ENCODE measurements around the gene MRPL41. TPM values are rescaled to one million over a fixed set of nuclear protein-coding genes. Genes with fewer than 3 reads are reported as not detected.
"Not testable (repeated sequence)": the region's sequence is repeated elsewhere in the genome, so short reads cannot be mapped to it uniquely, and the experiment has no call there.

MRPL41 gene
- total RNA-seq, 1 donor from 2014 or later = 20.0 TPM

DNA sequence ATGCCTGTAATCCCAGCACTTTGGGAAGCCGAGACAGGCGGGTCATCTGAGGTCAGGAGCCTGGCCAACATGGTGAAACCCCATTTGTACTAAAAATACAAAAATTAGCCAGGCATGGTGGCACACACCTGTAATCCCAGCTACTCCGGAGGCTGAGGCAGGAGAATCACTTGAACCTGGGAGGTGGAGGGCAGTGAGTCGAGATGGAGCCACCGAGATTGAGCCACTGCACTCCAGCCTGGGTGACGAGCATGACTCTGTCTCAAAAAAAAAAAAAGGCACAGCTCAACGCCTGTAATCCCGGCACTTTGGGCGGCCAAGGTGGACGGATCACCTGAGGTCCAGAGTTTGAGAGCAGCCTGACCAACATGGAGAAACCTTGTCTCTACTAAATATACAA lies 2.0 kb downstream of the MRPL41 start:
- not testable (repeated sequence) for DNase-seq

- DNase-seq = no peak
Observed at GRCh38 chr9:137554349-137554748, 2.7 kb downstream of the MRPL41 start.

DNA sequence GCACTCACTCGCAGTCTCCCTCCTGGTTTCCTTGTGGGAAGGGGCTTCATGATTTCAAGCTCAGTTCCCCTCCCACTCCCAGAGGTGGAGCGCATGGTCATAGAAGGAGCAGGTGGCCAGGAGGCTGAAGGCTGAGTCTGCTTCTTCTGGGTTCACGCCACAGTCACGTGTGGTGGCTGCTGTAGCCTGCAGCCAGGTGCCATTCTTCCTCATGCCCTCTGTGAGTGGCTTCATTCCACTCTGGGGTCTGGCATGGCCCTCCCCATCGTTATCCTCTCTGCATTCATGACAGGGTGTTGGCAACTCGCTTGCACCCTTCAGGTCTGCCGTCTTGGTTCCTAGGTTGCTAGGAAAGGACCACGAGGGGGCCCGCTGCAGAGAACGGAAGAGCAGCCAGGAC lies 3.5 kb downstream of the MRPL41 start:
- no peak for DNase-seq

GRCh38 chr9:137556069-137556838 lies 4.6 kb downstream of the MRPL41 start:
- no peak for DNase-seq

DNA sequence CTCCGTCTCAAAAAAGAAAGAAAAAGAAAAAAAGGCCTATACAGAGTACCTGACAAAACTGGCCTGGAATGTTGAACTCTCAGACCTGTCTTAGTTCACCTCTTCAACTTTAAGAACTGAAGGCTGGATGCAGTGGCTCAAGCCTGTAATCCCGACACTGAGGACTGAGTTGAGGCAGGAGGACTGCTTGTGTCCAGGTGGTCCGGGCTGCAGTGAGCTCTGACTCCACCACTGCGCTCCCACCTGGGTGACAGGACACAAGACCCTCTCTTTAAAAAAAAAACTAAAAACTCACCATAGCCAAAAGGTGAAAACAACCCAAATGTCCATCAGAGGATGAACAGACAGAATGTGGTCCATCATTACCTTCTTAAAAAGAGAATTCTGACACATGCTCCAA lies 6.4 kb downstream of the MRPL41 start:
- DNase-seq = no peak

DNA sequence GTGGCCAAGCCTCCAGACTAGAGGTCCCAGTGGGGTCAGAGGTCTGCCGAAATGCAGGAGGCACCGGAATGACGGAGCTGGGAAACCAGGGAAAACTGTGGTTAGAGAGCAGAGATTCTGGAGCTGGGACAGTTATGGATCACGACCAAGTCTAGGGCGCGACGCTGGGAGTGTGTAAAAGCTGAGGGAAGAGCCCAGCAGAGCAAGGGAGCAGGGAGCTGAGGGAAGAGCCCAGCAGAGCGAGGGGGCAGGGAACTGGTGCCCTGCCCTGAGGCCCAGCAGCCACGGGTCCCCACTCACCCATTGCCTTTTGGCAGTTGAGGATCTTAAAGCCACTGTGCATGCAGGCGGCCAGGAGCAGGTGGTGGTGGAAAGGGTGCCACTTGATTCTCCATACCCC lies 12.5 kb downstream of the MRPL41 start:
- DNase-seq = no peak

DNA sequence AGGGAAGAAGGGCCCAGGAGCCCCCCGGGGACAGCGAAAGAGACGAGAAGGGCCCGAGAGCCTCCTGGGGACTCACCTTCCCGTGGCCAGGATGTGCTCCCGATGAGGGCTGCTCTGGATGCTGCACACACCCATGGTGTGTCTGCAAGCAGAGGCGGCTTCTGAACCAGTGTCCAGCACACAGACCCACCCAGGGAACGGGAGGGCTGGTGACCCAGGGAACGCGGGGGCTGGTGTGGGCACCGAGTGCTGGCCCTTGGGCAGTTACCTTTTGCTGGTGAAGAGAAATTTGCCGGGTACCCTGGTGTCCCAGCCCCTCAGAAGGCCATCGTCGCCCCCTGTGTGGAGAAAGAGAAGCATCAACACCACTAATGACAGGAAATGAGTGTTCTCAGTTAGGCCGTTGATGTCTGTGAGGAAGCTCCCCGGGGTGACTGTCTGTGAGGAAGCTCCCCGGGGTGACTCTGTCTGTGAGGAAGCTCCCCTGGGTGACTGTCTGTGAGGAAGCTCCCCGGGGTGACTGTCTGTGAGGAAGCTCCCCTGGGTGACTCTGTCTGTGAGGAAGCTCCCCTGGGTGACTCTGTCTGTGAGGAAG lies 13.2 kb downstream of the MRPL41 start:
- DNase-seq = no peak

- not testable (repeated sequence) for DNase-seq
Observed at GRCh38 chr9:137568445-137568844, 16.8 kb downstream of the MRPL41 start.

DNA sequence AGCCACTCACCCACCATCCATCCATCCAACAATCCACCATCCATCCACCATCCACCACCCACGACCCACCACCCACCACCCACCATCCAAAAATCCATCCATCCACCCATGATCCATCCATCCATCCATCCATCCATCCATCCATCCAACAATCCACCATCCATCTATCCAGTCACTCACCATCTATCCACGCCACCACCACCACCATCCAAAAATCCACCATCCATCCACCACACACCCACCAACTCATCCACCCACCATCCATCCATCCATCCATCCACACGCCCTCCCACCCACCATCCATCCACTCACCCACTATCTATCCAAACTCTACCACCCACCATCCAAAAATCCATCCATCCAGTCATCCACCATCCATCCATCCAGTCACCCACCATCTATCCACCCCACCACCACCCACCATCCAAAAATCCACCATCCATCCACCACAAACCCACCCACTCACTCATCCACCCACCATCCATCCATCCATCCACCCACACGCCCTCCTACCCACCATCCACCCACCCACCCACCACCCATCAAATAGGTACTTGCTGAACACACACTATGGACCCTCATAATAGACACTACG lies 18.0 kb downstream of the MRPL41 start:
- DNase-seq = no peak

- no peak for DNase-seq
Observed at GRCh38 chr9:137570566-137570965, 18.9 kb downstream of the MRPL41 start.

DNA sequence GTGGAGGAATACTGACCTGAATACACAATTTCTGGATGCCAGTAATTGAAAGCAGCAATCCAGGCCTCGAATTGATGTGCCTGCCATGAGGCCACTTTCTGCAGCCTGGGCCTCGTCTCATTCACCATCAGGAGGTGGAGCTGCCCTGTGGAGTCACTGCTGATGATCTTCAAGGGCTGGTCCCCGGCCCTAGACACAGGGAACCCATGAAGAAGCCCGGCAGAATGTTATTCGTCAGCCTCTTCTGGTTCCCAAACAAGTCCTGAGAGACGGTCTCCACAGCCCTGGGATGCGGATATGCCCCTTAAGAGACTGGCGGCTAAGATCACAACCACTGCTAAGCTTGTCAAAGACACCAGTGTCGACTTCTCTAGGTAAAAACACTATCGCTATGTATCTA lies 22.5 kb downstream of the MRPL41 start:
- no peak for DNase-seq

DNA sequence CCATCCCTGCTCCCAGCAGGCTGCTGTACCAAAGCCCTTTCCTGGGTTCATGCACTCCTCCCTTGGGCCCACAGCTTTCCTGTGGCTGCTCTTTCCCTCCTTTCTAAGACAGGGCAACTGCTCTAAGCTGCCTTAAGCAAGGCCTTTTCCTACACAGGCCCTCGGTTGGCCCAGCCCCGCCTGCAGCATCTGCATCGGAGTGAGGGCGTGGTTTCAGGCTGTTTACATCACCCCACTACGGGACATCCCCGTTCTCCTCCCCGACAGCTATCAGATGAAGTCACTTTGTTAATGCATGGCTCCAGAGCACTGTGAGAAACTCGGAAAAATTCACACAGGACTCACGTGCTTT lies 23.7 kb downstream of the MRPL41 start:
- DNase-seq = no peak

DNA sequence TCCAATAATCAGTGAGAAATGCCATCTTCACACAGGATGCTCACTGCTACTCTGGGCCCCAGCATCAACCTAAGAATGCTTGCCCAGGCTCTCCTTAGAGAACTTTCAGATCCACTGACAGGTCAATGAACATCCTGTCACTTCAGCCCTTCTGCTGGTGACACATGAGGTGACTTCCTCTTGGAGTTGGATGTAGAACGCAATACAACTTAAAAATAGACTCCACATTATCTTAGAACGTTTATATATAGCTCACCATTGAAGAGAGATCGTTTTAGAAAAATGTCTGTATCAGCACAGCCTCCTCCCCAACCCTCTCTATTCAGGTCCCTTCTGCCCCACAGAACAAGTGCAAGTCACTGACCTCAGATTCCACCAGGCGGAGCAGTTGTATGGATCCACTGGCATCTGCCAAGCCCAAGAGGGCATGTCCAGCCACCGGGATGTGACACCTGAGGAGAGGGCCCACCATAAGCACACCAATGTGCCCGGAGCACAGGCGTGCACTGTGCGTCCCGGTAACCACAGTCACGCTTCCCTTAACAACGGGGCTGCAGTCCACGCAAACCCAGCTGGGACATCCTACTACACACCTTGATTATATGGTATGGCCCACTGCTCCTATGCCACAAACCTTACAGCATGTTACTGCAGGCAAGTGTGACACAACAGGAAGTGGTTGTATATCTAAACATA lies 24.2 kb downstream of the MRPL41 start:
- no peak for DNase-seq

- DNase-seq = peak; percentile 90
Observed at GRCh38 chr9:137578518-137579258, 27.0 kb downstream of the MRPL41 start, which contains the start of gene DPH7. Gene DPH7 (minus strand): TSS chr9:137578925. CDS start chr9:137578777, 148 bp downstream.

DNA sequence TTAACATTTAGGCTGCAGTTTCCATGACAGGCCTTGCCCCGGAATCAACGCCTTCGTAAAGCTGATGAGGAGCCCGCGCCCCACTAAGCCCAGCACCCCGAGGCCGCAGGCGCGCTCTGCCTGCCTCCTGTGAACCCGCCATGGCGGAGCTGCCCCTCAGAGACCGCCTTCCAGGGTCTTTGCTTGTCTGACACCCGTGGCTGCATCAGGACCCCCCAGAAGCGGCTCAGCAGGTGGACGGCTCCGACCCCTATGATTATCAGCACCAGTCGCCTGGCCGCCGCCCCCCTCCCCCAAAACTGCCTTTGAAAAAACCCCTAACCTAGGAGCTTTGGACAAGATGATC lies 27.6 kb downstream of the MRPL41 start:
- DNase-seq = no peak

DNA sequence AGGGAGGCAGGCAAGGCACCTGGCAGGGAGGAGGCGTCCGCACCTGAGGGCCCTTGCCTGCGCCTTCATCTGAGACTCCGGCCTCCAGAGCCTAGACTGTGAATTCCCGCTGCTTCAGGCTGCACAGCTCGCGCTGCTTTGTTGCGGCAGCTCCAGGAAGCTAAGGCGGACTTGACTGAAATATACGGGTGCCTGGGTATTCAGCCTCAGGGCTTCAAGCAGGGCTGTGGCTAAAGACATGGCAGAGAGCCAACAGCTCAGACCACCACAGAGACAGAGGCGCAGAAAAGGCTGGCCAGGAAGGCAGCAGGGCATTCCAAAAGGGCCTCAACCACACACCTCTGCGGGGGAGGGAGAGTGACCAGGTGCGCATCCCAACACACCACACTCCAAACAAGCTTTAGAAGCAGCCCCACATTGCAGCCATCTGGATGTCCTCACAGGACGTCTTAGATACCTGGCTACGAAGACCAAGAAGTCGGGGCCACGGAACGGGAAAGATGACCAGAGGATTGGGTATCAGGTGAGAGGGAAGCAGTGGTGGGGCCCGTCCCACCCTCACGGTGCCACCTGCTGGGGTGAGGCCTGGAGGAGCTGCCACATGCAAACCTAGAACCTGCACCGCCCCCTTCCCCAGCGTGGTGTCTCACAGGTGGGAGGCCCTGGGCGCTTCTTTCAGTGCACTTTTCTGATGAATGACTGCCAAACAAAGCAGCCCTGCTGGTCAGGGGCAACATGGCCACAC lies 28.7 kb downstream of the MRPL41 start:
- DNase-seq = no peak

- no peak for DNase-seq
Observed at GRCh38 chr9:137580954-137581322, 29.3 kb downstream of the MRPL41 start.

DNA sequence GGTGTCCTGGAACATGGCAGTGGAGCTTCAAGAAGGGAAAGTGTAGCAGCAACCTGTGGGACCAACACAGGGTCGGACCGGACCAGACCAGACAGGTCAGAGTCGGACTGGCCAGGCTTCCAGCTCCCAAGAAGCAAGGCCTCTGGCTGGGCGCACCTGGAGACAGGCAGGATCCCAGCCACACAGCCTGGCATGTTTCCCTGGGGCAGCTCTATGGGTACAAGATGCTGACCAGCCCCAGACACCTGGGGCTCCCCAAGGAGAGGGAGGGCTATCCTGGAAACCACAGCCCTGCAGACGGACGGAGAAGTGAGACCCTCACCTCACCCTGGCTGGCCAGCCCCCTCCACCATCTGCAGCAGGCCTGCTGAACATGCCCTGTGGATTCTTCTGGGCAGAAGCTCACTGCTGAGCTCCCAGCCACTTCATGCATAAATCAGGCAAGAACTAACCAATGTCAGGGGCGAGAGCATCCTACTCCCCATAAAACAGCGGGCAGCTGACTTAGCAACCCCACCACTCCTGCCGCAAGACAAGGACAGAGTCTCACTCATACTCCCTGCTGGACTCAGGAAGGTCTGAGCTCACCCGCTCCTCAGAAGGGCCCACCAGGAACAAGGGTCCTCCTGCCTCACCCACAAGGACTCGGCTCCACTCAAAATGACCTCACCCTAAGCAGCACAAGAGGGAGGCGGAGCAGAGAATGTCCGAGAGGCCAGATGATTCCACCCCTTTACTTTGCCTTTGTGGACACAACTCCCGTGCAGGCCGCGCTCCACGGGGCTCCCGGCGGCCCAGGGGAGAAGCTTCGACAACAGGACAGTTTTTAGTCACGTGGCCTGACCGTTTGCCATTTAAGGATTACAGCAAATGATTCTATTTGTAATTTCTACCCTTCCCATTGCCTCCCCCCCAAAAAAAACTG lies 29.9 kb downstream of the MRPL41 start:
- no peak for DNase-seq

GRCh38 chr9:137582286-137582860 lies 30.7 kb downstream of the MRPL41 start:
- DNase-seq = no peak

DNA sequence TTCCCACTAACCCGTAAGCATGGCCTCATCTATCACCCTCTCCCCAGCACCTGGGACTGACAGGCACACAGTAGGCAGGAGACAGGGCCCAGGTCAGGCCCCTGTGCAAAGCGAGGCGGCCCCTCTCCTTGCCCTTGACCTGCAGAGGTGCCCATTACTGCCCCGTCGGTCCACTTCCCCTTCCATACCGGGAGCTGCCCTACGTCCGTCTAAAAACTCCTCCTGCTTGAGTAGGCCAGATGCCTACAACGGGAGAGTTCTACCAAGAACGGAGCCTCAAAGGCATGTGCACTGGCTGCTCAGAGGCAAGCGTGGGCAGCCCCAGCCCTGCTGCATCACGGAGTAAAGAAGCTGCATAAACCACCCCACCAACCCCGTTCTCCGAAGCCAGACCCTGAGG lies 31.7 kb downstream of the MRPL41 start:
- DNase-seq = no peak
